Measurements from ENCODE around the gene PRR35.
"Not testable (repeated sequence)": the region's sequence is repeated elsewhere in the genome, so short reads cannot be mapped to it uniquely, and the experiment has no call there.

Gene PRR35

GRCh38 chr16:595942-596735 is 35.9 kb downstream of the PRR35 start:
- no peak overlapping the region for H3K27ac ChIP-seq (ENCODE audit: poor library complexity, severe bottlenecking)
- H3K9me3 ChIP-seq (ENCODE audit: severe bottlenecking) = no peaks in the 10 kb centered on the region
- no peak for TF ChIP-seq CTCF (IDR thresholded peaks at IDR 0.05; ENCODE audit: poor library complexity, severe bottlenecking)
- no peak overlapping the region for H3K4me3 ChIP-seq (ENCODE audit: severe bottlenecking)
- peaks cover 27% of the 10 kb centered on the region for H3K4me1 ChIP-seq (ENCODE audit: insufficient read depth, poor library complexity, severe bottlenecking)
- 0 out of 2 replicates have a peak, but pooled peaks cover 3% of the 10 kb centered on the region for H3K36me3 ChIP-seq (ENCODE audit: low read depth)
- DNase-seq (ENCODE audit: low spot score) (peak; percentile 61), ATAC-seq (ENCODE audit: low read depth) (no peak)
- no peaks in the 10 kb centered on the region for H3K27me3 ChIP-seq (ENCODE audit: insufficient read depth, poor library complexity, severe bottlenecking)

- Histone ChIP-seq H3K4me1 (ENCODE audit: insufficient read depth, poor library complexity, severe bottlenecking) (peaks cover 25% of the 10 kb centered on the region), H3K27me3 (ENCODE audit: insufficient read depth, poor library complexity, severe bottlenecking) (no peaks in the 10 kb centered on the region), H3K27ac (ENCODE audit: poor library complexity, severe bottlenecking) (no peak overlapping the region)
Observed at GRCh38 chr16:596736-597060, 36.5 kb downstream of the PRR35 start.

GRCh38 chr16:597655-598054 is 37.5 kb downstream of the PRR35 start:
- not testable (repeated sequence) for H3K27ac ChIP-seq (ENCODE audit: poor library complexity, severe bottlenecking); H3K27me3 ChIP-seq (ENCODE audit: insufficient read depth, poor library complexity, severe bottlenecking); DNase-seq (ENCODE audit: low spot score); H3K4me3 ChIP-seq (ENCODE audit: severe bottlenecking); H3K36me3 ChIP-seq (ENCODE audit: low read depth); ATAC-seq (ENCODE audit: low read depth); H3K9me3 ChIP-seq (ENCODE audit: severe bottlenecking)
- peaks cover 18% of the 10 kb centered on the region for H3K4me1 ChIP-seq (ENCODE audit: insufficient read depth, poor library complexity, severe bottlenecking)

More at GRCh38 chr16:596736-597060, 36.5 kb downstream of the PRR35 start:
- DNase-seq (ENCODE audit: low spot score) = no peak
- no peak for ATAC-seq (ENCODE audit: low read depth)
- Histone ChIP-seq H3K9me3 (ENCODE audit: severe bottlenecking) (peaks cover 2% of the 10 kb centered on the region), H3K4me3 (ENCODE audit: severe bottlenecking) (no peak overlapping the region), H3K36me3 (ENCODE audit: low read depth) (0 out of 2 replicates have a peak, but pooled peaks cover 3% of the 10 kb centered on the region)
- TF ChIP-seq CTCF (IDR thresholded peaks at IDR 0.05; ENCODE audit: poor library complexity, severe bottlenecking) = no peak

- Histone ChIP-seq H3K4me3 (ENCODE audit: severe bottlenecking) (no peak overlapping the region), H3K27ac (ENCODE audit: poor library complexity, severe bottlenecking) (no peak overlapping the region), H3K9me3 (ENCODE audit: severe bottlenecking) (peaks cover 2% of the 10 kb centered on the region), H3K27me3 (ENCODE audit: insufficient read depth, poor library complexity, severe bottlenecking) (no peaks in the 10 kb centered on the region), H3K4me1 (ENCODE audit: insufficient read depth, poor library complexity, severe bottlenecking) (peaks cover 5% of the 10 kb centered on the region), H3K36me3 (ENCODE audit: low read depth) (0 out of 2 replicates have a peak, but pooled peaks cover 3% of the 10 kb centered on the region)
- no peak for TF ChIP-seq CTCF (IDR thresholded peaks at IDR 0.05; ENCODE audit: poor library complexity, severe bottlenecking)
- ATAC-seq (ENCODE audit: low read depth) (no peak), DNase-seq (ENCODE audit: low spot score) (peak; percentile 57)
Observed at GRCh38 chr16:598823-599739, 38.9 kb downstream of the PRR35 start.

GRCh38 chr16:600781-601180 is 40.6 kb downstream of the PRR35 start:
- Histone ChIP-seq H3K4me3 (ENCODE audit: severe bottlenecking) (no peak overlapping the region), H3K36me3 (ENCODE audit: low read depth) (0 out of 2 replicates have a peak, but pooled peaks cover 3% of the 10 kb centered on the region), H3K27ac (ENCODE audit: poor library complexity, severe bottlenecking) (no peak overlapping the region), H3K4me1 (ENCODE audit: insufficient read depth, poor library complexity, severe bottlenecking) (peaks cover 3% of the 10 kb centered on the region), H3K27me3 (ENCODE audit: insufficient read depth, poor library complexity, severe bottlenecking) (no peaks in the 10 kb centered on the region), H3K9me3 (ENCODE audit: severe bottlenecking) (peaks cover 2% of the 10 kb centered on the region)
- no peak for DNase-seq (ENCODE audit: low spot score)
- ATAC-seq (ENCODE audit: low read depth) = peak; percentile 48; the same call in 2 of the 3 replicates
- peak; percentile 44 for TF ChIP-seq CTCF (IDR thresholded peaks at IDR 0.05; ENCODE audit: poor library complexity, severe bottlenecking)
